GM12878 (cell line): ENCODE data around the gene UHRF2. TPM values are rescaled to one million over a fixed set of nuclear protein-coding genes. Genes with fewer than 3 reads are reported as not detected.

ENCODE experiments used
- ATAC-seq: fragments of 200-7000 bp; cut with Tn5 transposase; 3 replicates; pipeline ENCODE4 v1.9.1; 2020; ENCODE audit warnings: mild to moderate bottlenecking, moderate library complexity
- BruUV-seq: library from RNA; stranded (reverse); fragments of 400-500 nt; replicated peaks from 2 replicates; lab custom pipeline; 2021; lab: Mats Ljungman, UMichigan
- CTCF ChIA-PET: fragments of 300-600 bp; sonication (Branson Sonifier 250); formaldehyde crosslinking; extraction: SDS; loops from one replicate; lab custom pipeline; 2021; ENCODE audit warnings: inconsistent platforms; lab: Yijun Ruan, JAX
- POLR2A ChIA-PET: fragments of 350-600 bp; formaldehyde crosslinking; extraction: SDS; loops from one replicate; lab custom pipeline; 2021; ENCODE audit warnings: inconsistent platforms; lab: Charles Lee
- RAD21 ChIA-PET: fragments of 300-600 bp; sonication (Branson Sonifier 250); formaldehyde crosslinking; loops from one replicate; lab custom pipeline; 2023; ENCODE audit warnings: antibody characterized with exemption; ENCODE audit not compliant: unreplicated experiment; lab: Charles Lee
- SMC1A ChIA-PET: fragments of 300-600 bp; sonication (Branson Sonifier 250); formaldehyde crosslinking; loops from one replicate; lab custom pipeline; 2023; ENCODE audit not compliant: unreplicated experiment, uncharacterized antibody; lab: Charles Lee
- DNase-seq: peaks from one replicate; pipeline ENCODE4 v3.0.0-alpha.2; 2011; ENCODE audit warnings: low read depth, low spot score
- FAIRE-seq: peaks from 3 replicates; lab custom pipeline; 2011; peaks lifted over from hg19 to GRCh38; lab: Jason Lieb, UNC
- H2AFZ ChIP-seq: 2 replicates; pipeline ENCODE4 v1.6.0; 2011; ENCODE audit warnings: low read depth, low read length, control low read depth; ENCODE audit not compliant: control insufficient read depth
- H3K27ac ChIP-seq: 2 replicates; pipeline ENCODE4 v1.5.1; 2011; ENCODE audit warnings: control low read depth; ENCODE audit not compliant: control insufficient read depth, insufficient read depth
- H3K27me3 ChIP-seq, 2 experiments: replicated peaks in 1 of 2; 2 replicates each; pipeline versions ENCODE4 v1.6.0 to v1.6.1; 2011; ENCODE audit warnings: low read length in 1 of 2; ENCODE audit not compliant: control insufficient read depth in 2 of 2, insufficient read depth in 2 of 2
- H3K36me3 ChIP-seq, 2 experiments: 2 replicates each; pipeline ENCODE4 v1.5.1; 2011; ENCODE audit warnings: low read length in 1 of 2; ENCODE audit not compliant: control insufficient read depth in 2 of 2, insufficient read depth in 2 of 2
- H3K4me1 ChIP-seq: 2 replicates; pipeline ENCODE4 v1.6.1; 2011; ENCODE audit warnings: mild to moderate bottlenecking, low read length, moderate library complexity, mixed read lengths; ENCODE audit not compliant: control insufficient read depth, insufficient read depth
- H3K4me2 ChIP-seq: 2 replicates; pipeline ENCODE4 v1.6.0; 2011; ENCODE audit warnings: control low read depth; ENCODE audit not compliant: control insufficient read depth, insufficient read depth
- H3K4me3 ChIP-seq: fragments of 200-600 bp; sonication (generic); 2 replicates; pipeline ENCODE4 v1.5.1; 2016
- H3K79me2 ChIP-seq: 2 replicates; pipeline ENCODE4 v1.6.0; 2011; ENCODE audit warnings: low read length; ENCODE audit not compliant: control insufficient read depth, insufficient read depth
- H3K9ac ChIP-seq: 2 replicates; pipeline ENCODE4 v1.8.0; 2011; ENCODE audit warnings: low read length, control low read depth, mixed read lengths; ENCODE audit not compliant: control insufficient read depth, insufficient read depth
- H3K9me3 ChIP-seq: replicated peaks from 3 replicates; pipeline ENCODE4 v1.5.1; 2011; ENCODE audit warnings: mild to moderate bottlenecking, low read length; ENCODE audit not compliant: control insufficient read depth, insufficient read depth
- H4K20me1 ChIP-seq: 2 replicates; pipeline ENCODE4 v1.6.0; 2011; ENCODE audit not compliant: control insufficient read depth, insufficient read depth
- CEBPB ChIP-seq, 2 experiments: fragments of 150-350 bp in 1 of 2; IDR thresholded peaks; 2 replicates each; pipeline ENCODE4 v1.6.1; 2012 to 2014; ENCODE audit warnings: low read depth in 2 of 2, low read length in 2 of 2, borderline replicate concordance in 1 of 2, inconsistent platforms in 1 of 2
- CHD1 ChIP-seq: IDR thresholded peaks from 2 replicates; pipeline ENCODE4 v1.6.1; 2012; ENCODE audit warnings: low read depth, low read length, improper control_type of control experiment
- CHD2 ChIP-seq: IDR thresholded peaks from 2 replicates; pipeline ENCODE4 v1.6.1; 2011; ENCODE audit warnings: low read depth, low read length, improper control_type of control experiment, borderline replicate concordance
- EGR1 ChIP-seq, 2 experiments: IDR thresholded peaks; 1 replicate in 1 of 2; 2 replicates in 1 of 2; pipeline ENCODE4 v1.6.1; 2011 to 2012; ENCODE audit warnings: low read depth in 2 of 2, low read length in 2 of 2, borderline replicate concordance in 1 of 2, mild to moderate bottlenecking in 1 of 2, moderate library complexity in 1 of 2
- IKZF1 ChIP-seq: fragments of 450-650 bp; conservative IDR thresholded peaks from 2 replicates; pipeline ENCODE4 v1.6.1; 2017; ENCODE audit warnings: antibody characterized with exemption, mild to moderate bottlenecking
- MEF2A ChIP-seq: IDR thresholded peaks from 2 replicates; pipeline ENCODE4 v1.6.1; 2011; ENCODE audit warnings: low read depth, mild to moderate bottlenecking, low read length, moderate library complexity; ENCODE audit not compliant: insufficient read depth
- MEF2B ChIP-seq: fragments of 450-650 bp; IDR thresholded peaks from 2 replicates; pipeline ENCODE4 v1.6.1; 2018; ENCODE audit warnings: mild to moderate bottlenecking, moderate library complexity; ENCODE audit not compliant: partially characterized antibody, poor library complexity, severe bottlenecking
- POLR2A ChIP-seq: IDR thresholded peaks from 2 replicates; pipeline ENCODE4 v1.6.1; 2011; ENCODE audit warnings: low read depth, mild to moderate bottlenecking, low read length
- POLR2AphosphoS2 ChIP-seq: IDR thresholded peaks from 2 replicates; pipeline ENCODE4 v1.6.1; 2011; ENCODE audit warnings: low read depth, mild to moderate bottlenecking, low read length, improper control_type of control experiment, moderate library complexity
- SMARCA5 ChIP-seq: fragments of 450-650 bp; IDR thresholded peaks from 2 replicates; pipeline ENCODE4 v1.6.1; 2017; ENCODE audit warnings: mild to moderate bottlenecking
- SMC3 ChIP-seq: IDR thresholded peaks from 2 replicates; pipeline ENCODE4 v1.6.1; 2011; ENCODE audit warnings: low read length, improper control_type of control experiment, borderline replicate concordance
- TCF12 ChIP-seq: IDR thresholded peaks from 2 replicates; pipeline ENCODE4 v1.6.1; 2011; ENCODE audit warnings: low read depth, mild to moderate bottlenecking, low read length
- ZNF384 ChIP-seq: IDR thresholded peaks from 2 replicates; pipeline ENCODE4 v1.6.1; 2012; ENCODE audit warnings: low read depth, mild to moderate bottlenecking, low read length, improper control_type of control experiment, borderline replicate concordance
- WGBS: methylation state at CpG from one replicate; pipeline ENCODE4 v1.1.6; 2016; ENCODE audit warnings: low lambda C conversion rate; ENCODE audit not compliant: insufficient replicate concordance, insufficient coverage; ENCODE audit errors: missing lambda C conversion rate; 5-methylcytosine and 5-hydroxymethylcytosine counted together
- in situ Hi-C: fragments of 300-500 bp; cut with MboI; formaldehyde crosslinking; loops from 9 replicates; pipeline ENCODE4 v1.14.3; 2018; ENCODE audit warnings: mixed read lengths
- intact Hi-C: fragments of 100-400 bp; cut with micrococcal nuclease; formaldehyde crosslinking; loops from one replicate; pipeline ENCODE4 v1.14.2; 2022; ENCODE audit not compliant: unreplicated experiment
- polyA plus RNA-seq, 11 experiments: library from polyadenylated mRNA; depleted of rRNA in 4 of 11; unstranded in 6 of 11; stranded (reverse) in 5 of 11; fragments of >200 nt; fragmentation: Nextera tagmentation in 4 of 11; fragmentation: Illumina TruSeq in 1 of 11; extraction: Ambion mirVana in 4 of 11; extraction: Trizol in 1 of 11; gene quantifications; 1 replicate in 1 of 11; 2 replicates in 10 of 11; pipeline versions ENCODE4 v1.2.1 to v1.2.3, GENCODE V29; 2011 to 2016; ENCODE audit warnings: inconsistent platforms in 2 of 11, missing spikeins in 2 of 11, low read depth in 1 of 11
- total RNA-seq, 4 experiments: library from RNA; depleted of rRNA in 3 of 4; stranded (reverse); fragments of >200 nt in 3 of 4; fragmentation: Illumina TruSeq in 1 of 4; extraction: Trizol in 1 of 4; gene quantifications; 2 replicates each; pipeline versions ENCODE4 v1.2.1 to v1.2.3, GENCODE V29; 2013 to 2021
- TF ChIP-seq, protein P1 (sequence below): IDR thresholded peaks from 2 replicates; pipeline ENCODE4 v1.6.1; 2011; ENCODE audit warnings: mild to moderate bottlenecking, low read depth, low read length, moderate library complexity; ENCODE audit not compliant: insufficient replicate concordance
- TF ChIP-seq, protein P2 (sequence below): IDR thresholded peaks from 2 replicates; pipeline ENCODE4 v1.6.1; 2012; ENCODE audit warnings: improper control_type of control experiment, low read depth, low read length; ENCODE audit not compliant: insufficient replicate concordance
- TF ChIP-seq, protein P3 (sequence below): fragments of 450-650 bp; IDR thresholded peaks from 2 replicates; pipeline ENCODE4 v1.6.1; 2017; ENCODE audit warnings: low read depth, mild to moderate bottlenecking, moderate library complexity

The UHRF2 gene
- total and polyA plus RNA-seq, 10 of the 15 experiments (the other 5 are each of a cell fraction or from before 2014, with no cell fraction given): 11.2 to 95.8 (median 43.1) TPM

DNA sequence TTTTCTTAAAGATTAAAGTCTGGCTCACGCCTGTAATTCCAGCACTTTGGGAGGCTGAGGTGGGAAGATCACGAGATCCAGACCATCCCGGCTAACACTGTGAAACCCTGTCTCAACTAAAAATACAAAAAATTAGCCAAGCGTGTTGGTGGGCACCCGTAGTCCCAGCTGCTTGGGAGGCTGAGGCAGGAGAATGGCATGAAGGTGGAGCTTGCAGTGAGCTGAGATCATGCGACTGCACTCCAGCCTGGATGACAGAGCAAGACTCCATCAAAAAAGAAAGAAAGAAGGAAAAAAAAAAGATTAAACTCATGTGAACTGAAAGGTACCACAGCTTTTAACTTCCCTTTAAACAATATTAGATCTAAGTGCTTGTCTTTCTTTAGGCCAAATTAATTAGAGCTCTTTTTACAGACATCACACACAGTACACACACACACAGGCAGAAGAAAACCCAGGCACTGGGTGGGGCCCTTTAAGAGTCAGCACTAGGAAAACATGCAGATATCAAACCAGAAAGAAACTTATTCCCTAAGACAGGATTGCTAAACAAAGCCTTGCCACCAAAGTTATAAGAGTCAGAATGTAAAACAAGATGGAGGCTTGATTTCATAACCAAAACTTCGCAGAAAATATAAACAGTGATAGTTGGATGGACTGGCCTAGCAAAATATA lies 29.3 kb upstream of the UHRF2 start:
- in situ Hi-C loops: no loop called here
- ChIA-PET RAD21 (no interaction called here), CTCF (no interaction called here), SMC1A (interaction anchor here (0.7 kb wide), 1 partner anchor 59 kb away, joined by 3 read pairs; no protein-coding TSS in a partner anchor), POLR2A (no interaction called here)
- H3K27ac ChIP-seq: no peak overlapping the region
- no peak overlapping the region for H3K9ac ChIP-seq
- no peak for FAIRE-seq
- H3K9me3 ChIP-seq: no peaks in the 10 kb centered on the region; the same call in 2 of the 3 replicates
- no TSS peak for BruUV-seq
- intact Hi-C loops: no loop called here
- H4K20me1 ChIP-seq: no peaks in the 10 kb centered on the region
- WGBS: 41% methylated on average over 7 of the region's 7 CpGs
- H3K4me2 ChIP-seq: no peak overlapping the region
- DNase-seq: no peak
- H3K27me3 ChIP-seq: no peaks in the 10 kb centered on the region
- H3K36me3 ChIP-seq: no peaks in the 10 kb centered on the region
- H2AFZ ChIP-seq: no peak overlapping the region
- H3K79me2 ChIP-seq: no peaks in the 10 kb centered on the region
- no peak overlapping the region for H3K4me3 ChIP-seq
- no peak for ATAC-seq
- H3K4me1 ChIP-seq: no peaks in the 10 kb centered on the region
- TF ChIP-seq MEF2B (no peak), IKZF1 (no peak), MEF2A (no peak), CEBPB (IDR thresholded peaks at IDR 0.05; ENCODE audit: borderline replicate concordance in 1 of 2, low read depth in 2 of 2, low read length in 2 of 2) (no peak), SMARCA5 (no peak), POLR2AphosphoS2 (no peak), EGR1 (IDR thresholded peaks at IDR 0.05; ENCODE audit: borderline replicate concordance in 1 of 2, low read depth in 2 of 2, low read length in 2 of 2) (no peak), CHD1 (no peak), POLR2A (no peak), CHD2 (no peak), SMC3 (no peak), ZNF384 (no peak), TCF12 (no peak)
- TF ChIP-seq, protein P1, sequence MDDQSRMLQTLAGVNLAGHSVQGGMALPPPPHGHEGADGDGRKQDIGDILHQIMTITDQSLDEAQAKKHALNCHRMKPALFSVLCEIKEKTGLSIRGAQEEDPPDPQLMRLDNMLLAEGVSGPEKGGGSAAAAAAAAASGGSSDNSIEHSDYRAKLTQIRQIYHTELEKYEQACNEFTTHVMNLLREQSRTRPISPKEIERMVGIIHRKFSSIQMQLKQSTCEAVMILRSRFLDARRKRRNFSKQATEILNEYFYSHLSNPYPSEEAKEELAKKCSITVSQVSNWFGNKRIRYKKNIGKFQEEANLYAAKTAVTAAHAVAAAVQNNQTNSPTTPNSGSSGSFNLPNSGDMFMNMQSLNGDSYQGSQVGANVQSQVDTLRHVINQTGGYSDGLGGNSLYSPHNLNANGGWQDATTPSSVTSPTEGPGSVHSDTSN: no peak
- TF ChIP-seq, protein P2, sequence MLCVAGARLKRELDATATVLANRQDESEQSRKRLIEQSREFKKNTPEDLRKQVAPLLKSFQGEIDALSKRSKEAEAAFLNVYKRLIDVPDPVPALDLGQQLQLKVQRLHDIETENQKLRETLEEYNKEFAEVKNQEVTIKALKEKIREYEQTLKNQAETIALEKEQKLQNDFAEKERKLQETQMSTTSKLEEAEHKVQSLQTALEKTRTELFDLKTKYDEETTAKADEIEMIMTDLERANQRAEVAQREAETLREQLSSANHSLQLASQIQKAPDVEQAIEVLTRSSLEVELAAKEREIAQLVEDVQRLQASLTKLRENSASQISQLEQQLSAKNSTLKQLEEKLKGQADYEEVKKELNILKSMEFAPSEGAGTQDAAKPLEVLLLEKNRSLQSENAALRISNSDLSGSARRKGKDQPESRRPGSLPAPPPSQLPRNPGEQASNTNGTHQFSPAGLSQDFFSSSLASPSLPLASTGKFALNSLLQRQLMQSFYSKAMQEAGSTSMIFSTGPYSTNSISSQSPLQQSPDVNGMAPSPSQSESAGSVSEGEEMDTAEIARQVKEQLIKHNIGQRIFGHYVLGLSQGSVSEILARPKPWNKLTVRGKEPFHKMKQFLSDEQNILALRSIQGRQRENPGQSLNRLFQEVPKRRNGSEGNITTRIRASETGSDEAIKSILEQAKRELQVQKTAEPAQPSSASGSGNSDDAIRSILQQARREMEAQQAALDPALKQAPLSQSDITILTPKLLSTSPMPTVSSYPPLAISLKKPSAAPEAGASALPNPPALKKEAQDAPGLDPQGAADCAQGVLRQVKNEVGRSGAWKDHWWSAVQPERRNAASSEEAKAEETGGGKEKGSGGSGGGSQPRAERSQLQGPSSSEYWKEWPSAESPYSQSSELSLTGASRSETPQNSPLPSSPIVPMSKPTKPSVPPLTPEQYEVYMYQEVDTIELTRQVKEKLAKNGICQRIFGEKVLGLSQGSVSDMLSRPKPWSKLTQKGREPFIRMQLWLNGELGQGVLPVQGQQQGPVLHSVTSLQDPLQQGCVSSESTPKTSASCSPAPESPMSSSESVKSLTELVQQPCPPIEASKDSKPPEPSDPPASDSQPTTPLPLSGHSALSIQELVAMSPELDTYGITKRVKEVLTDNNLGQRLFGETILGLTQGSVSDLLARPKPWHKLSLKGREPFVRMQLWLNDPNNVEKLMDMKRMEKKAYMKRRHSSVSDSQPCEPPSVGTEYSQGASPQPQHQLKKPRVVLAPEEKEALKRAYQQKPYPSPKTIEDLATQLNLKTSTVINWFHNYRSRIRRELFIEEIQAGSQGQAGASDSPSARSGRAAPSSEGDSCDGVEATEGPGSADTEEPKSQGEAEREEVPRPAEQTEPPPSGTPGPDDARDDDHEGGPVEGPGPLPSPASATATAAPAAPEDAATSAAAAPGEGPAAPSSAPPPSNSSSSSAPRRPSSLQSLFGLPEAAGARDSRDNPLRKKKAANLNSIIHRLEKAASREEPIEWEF: no peak
- TF ChIP-seq, protein P3, sequence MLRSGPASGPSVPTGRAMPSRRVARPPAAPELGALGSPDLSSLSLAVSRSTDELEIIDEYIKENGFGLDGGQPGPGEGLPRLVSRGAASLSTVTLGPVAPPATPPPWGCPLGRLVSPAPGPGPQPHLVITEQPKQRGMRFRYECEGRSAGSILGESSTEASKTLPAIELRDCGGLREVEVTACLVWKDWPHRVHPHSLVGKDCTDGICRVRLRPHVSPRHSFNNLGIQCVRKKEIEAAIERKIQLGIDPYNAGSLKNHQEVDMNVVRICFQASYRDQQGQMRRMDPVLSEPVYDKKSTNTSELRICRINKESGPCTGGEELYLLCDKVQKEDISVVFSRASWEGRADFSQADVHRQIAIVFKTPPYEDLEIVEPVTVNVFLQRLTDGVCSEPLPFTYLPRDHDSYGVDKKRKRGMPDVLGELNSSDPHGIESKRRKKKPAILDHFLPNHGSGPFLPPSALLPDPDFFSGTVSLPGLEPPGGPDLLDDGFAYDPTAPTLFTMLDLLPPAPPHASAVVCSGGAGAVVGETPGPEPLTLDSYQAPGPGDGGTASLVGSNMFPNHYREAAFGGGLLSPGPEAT: no peak
